HG03196 (cell line): ENCODE data around the gene SPDYE17.
A peak's percentile ranks its signal among the peaks of the same experiment; 100 is the strongest.
"Not testable (repeated sequence)": the region's sequence is repeated elsewhere in the genome, so short reads cannot be mapped to it uniquely, and the experiment has no call there.

Experiments used
- ATAC-seq: cut with Tn5 transposase; IDR thresholded peaks from one replicate; pipeline ENCODE4 v1.9.1; 2021; ENCODE audit not compliant: unreplicated experiment

The SPDYE17 gene

DNA sequence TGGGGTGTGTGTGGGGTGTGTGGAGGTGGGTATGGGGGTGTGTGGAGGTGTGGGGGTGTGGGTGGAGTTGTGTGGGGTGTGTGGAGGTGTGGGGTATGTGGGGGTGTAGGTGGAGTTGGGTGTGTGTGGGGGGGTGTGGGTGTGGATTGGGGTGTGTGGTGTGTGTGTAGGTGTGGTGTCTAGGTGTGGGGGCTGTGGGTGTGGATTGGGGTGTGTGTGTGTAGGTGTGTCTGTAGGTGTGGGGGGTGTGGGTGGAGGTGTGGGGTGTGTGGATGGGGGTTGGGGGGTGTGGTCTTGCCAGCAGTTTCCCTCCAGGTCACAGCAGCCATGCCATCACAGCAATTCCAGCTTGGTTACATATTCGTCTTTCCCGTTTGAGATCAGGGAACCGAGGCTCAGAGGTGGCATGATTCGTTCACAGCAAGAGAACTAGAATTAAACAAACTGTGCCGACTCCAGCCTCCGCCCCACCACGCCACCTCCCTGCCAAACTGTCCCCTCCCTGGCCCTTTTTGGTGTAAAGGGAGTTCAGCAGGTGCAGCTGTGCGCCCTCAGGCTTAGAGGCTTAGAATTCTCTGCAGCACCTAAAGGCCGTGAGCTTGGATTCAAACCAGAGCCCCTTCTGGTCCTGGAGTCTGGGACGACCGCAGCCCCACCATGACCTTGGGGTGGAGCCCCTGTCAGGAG, 33.3 kb downstream of the SPDYE17 start:
- not testable (repeated sequence) for ATAC-seq

DNA sequence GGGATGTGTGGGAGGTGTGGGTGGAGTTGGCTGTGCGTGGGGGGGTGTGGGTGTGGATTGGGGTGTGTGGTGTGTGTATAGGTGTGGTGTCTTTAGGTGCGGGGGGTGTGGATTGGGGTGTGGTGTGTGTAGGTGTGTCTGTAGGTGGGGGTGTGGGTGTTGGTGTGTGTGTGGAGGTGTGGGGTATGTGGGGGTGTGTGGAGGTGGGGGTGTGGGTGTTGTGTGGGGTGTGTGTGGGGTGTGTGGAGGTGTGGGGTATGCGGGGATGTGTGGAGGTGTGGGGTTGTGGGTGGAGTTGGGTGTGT, 33.9 kb downstream of the SPDYE17 start:
- no peak for ATAC-seq

- no peak for ATAC-seq
Measured at GRCh38 chr7:76997381-76998284, 34.5 kb downstream of the SPDYE17 start.

- ATAC-seq = not testable (repeated sequence)
Measured at GRCh38 chr7:76996932-76997331, 35.2 kb downstream of the SPDYE17 start.

GRCh38 chr7:76994286-76994685, 37.9 kb downstream of the SPDYE17 start:
- not testable (repeated sequence) for ATAC-seq

DNA sequence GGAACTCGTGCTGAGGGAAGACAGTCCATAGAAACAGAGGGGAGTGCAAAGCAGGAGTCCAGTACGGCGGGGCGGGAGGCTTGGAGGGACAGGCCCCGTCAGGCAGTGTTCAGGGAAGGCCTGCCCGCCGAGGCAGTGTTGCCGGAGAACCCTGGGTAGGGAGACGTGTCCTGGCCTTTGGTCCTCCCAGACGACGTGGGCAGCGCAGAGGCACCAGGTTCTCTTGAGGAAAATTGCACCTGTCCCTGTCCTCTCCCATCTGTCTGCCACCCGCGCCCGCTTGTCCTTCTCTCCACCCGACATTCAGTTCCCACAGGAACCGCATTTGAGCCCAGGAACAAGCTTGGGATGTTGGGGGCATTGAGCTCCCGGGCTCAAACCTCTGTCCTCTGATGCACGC, 38.3 kb downstream of the SPDYE17 start:
- not testable (repeated sequence) for ATAC-seq

- not testable (repeated sequence) for ATAC-seq
Measured at GRCh38 chr7:76992871-76993270, 39.3 kb downstream of the SPDYE17 start.

DNA sequence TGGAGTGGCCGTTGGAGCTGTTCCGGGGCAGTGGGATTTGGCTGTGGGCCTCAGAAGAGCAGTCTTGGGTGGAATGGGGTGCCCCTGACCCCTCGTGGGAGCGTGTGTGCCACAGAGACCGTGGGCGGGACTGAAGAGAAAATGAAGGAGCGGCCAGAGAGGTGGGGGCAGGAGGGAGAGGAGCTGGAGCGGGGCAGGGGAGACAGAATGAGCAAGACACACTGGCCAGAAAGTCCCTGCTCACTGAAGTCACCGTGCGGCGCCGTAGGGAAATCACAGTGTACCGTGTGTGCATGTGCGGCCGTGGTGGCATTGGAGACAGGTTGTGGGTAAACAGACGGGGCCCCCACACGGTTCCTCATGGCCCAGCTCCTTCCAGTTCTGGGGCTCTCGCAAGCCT, 40.0 kb downstream of the SPDYE17 start:
- ATAC-seq = not testable (repeated sequence)

DNA sequence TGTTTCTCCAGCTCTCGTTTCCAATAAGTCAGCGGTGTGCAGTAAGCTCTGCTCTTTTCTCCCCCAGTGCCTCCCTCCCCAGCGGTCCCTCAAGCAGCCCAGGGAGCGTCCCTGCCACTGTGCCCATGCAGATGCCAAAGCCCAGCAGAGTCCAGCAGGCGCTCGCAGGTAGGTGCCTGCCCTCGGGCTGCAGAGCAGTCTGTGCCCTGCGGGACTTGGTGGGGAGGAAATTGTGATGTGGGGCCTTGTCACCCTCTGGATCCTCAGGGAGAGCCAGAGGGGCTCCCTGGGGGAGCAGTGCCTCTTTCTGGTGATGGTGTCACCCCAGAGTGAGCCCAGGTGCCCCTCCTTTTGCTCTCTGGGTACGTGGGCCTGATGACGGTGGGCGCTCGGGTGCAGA, 42.0 kb downstream of the SPDYE17 start:
- ATAC-seq = not testable (repeated sequence)

- ATAC-seq = not testable (repeated sequence)
Measured at GRCh38 chr7:76985924-76986717, 46.0 kb downstream of the SPDYE17 start.

DNA sequence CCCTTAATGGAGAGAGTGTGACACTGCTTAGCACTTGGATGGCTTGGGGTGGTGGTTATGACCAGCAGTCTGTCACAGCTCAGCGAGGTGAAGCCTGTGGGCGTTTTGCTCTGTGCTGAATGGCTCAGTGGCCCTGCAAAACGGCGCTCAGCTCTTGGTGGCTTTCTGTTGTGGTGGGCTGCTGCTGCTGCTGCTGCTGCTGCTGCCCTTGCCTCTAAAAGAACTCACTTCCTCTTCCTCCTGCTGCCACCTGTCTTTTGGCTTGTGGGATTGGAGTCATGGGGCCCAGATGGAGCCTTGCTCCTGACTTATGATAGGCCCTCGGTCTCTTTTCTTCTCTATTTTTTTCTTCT, 47.4 kb downstream of the SPDYE17 start:
- ATAC-seq = peak; percentile 95

- ATAC-seq = peak; percentile 12
Measured at GRCh38 chr7:76983937-76984783, 48.0 kb downstream of the SPDYE17 start.

GRCh38 chr7:76983333-76983732, 48.8 kb downstream of the SPDYE17 start:
- ATAC-seq = not testable (repeated sequence)

GRCh38 chr7:76982501-76982900, 49.7 kb downstream of the SPDYE17 start:
- not testable (repeated sequence) for ATAC-seq

DNA sequence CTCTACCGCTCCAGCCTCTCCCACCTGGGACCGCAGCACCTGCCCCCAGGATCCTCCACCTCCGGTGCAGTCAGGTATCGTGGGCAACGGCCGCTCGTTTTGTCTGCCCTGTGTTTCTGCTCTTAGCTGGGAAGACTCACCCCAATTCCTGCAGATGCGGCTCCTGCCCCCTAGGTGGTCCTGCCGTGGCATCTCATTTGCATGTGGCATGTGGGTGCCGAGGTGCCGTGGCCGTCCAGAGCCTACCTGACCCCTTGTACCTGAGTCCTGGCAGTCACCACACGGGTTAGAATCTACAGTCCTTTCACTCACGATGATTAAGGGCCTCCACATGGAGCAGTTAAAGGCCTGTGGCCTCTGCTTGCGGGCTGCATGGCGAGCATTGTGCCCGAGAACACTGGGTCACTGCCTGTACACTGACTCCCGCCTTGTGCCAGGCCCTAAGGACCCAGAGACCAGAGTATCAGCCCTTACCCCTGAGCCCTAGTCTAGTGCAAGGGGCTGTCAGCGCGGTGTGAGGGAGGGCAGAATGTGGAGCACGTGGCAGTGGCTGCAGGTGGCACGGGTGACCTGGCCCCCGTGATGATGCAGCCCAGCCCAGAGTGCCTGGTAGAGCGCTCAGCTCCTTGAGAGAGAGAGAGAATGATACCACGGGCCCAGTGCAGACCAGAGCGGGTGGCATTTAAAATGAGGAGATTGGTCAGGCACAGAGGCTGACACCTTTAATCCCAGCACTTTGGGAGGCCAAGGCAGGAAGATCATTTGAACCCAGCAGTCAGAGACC, 50.8 kb downstream of the SPDYE17 start:
- not testable (repeated sequence) for ATAC-seq

DNA sequence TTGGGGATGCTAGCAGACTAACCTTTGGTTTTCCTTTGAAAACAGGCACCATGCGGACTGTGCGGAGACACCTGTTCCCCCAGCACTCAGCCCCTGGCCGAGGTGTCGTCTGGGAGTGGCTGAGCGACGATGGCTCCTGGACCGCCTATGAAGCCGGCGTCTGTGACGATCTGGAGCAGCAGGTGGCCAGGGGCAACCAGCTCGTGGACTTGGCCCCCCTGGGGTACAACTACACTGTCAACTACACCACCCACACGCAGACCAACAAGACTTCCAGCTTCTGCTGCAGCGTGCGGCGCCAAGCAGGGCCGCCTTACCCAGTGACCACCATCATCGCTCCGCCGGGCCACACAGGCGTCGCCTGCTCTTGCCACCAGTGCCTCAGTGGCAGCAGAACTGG, 51.6 kb downstream of the SPDYE17 start:
- not testable (repeated sequence) for ATAC-seq

DNA sequence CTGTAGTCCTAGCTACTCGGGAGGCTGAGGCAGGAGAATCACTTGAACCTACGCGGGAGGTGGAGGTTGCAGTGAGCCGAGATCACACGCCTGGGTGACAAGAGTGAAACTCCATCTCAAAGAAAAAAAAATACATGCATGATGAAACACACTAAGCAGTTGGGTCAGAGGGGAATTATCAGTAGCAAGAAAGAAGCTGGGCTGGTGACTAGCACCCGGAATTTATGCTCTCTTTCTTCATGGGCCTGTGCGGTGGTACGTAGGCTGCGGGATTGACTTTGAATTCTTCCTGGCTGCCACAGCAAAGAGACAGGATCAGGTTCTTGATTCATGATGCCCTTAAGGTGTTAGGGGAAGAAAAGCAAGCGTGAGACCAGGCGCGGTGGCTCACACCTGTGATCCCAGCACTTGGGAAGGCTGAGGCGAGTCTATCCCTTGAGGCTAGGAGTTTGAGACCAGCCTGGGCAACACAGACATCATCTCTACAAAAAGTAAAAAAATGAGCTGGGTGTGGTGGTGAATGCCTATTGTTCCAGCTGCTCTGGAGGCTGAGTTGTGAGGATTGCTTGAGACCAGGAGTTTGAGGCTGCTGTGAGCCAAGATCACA, 54.3 kb downstream of the SPDYE17 start:
- not testable (repeated sequence) for ATAC-seq

- ATAC-seq = not testable (repeated sequence)
Measured at GRCh38 chr7:76974793-76975579, 57.2 kb downstream of the SPDYE17 start.

- ATAC-seq = not testable (repeated sequence)
Measured at GRCh38 chr7:76974336-76974735, 57.8 kb downstream of the SPDYE17 start.
